SK-MEL-5 (cell line): ENCODE results near the gene ARID5B. TPM values are rescaled to one million over a fixed set of nuclear protein-coding genes. Genes with fewer than 3 reads are reported as not detected.

Source experiments
- DNase-seq: peaks from one replicate; pipeline ENCODE4 v3.0.0-alpha.2; 2016; ENCODE audit warnings: low read depth, low spot score
- in situ Hi-C: cut with HindIII; loops from 2 replicates; pipeline ENCODE4 v1.10.0; 2016; ENCODE audit warnings: low sequenced_read_pairs, high pct_unique_total_duplicates, low pct_unique_long_range_greater_than_20kb
- total RNA-seq: library from RNA; depleted of rRNA; stranded (reverse); fragments of >200 nt; shearing (Covaris generic); gene quantifications from 2 replicates; pipeline ENCODE4 v1.2.3, GENCODE V29; 2014

The ARID5B gene
- total RNA-seq, 1 experiment from 2014 or later, result 17.5 TPM

- in situ Hi-C loops, result no loop called here
- no peak for DNase-seq
These were observed 17.5 kb downstream of the ARID5B start for GRCh38 chr10:61918989-61919388.

- in situ Hi-C loops, result no loop called here
- DNase-seq, result no peak
These were observed 18.2 kb downstream of the ARID5B start for GRCh38 chr10:61919646-61920215.

GRCh38 chr10:61921143-61921542, 19.6 kb downstream of the ARID5B start:
- DNase-seq, result no peak
- in situ Hi-C loops, result no loop called here

GRCh38 chr10:61923210-61923949, 21.9 kb downstream of the ARID5B start:
- no peak for DNase-seq
- in situ Hi-C loops, result no loop called here

- in situ Hi-C loops, result no loop called here
- DNase-seq, result no peak
These were observed 22.4 kb downstream of the ARID5B start for GRCh38 chr10:61923950-61924274.

GRCh38 chr10:61929555-61929954, 28.1 kb downstream of the ARID5B start:
- DNase-seq, result no peak
- in situ Hi-C loops, result no loop called here

GRCh38 chr10:61931620-61932332, 30.3 kb downstream of the ARID5B start:
- no peak for DNase-seq
- in situ Hi-C loops, result no loop called here

GRCh38 chr10:61933859-61934555, 32.5 kb downstream of the ARID5B start:
- in situ Hi-C loops, result no loop called here

GRCh38 chr10:61935077-61935476, 33.6 kb downstream of the ARID5B start:
- in situ Hi-C loops, result no loop called here
- no peak for DNase-seq

More at GRCh38 chr10:61933859-61934555, 32.5 kb downstream of the ARID5B start:
- no peak for DNase-seq

GRCh38 chr10:61936770-61937169, 35.3 kb downstream of the ARID5B start:
- in situ Hi-C loops, result no loop called here

GRCh38 chr10:61937631-61938351, 36.3 kb downstream of the ARID5B start:
- DNase-seq, result peak; percentile 35
- in situ Hi-C loops, result no loop called here

More at GRCh38 chr10:61936770-61937169, 35.3 kb downstream of the ARID5B start:
- DNase-seq, result no peak

- in situ Hi-C loops, result no loop called here
These were observed 38.4 kb downstream of the ARID5B start for GRCh38 chr10:61939902-61940301.

GRCh38 chr10:61941202-61941681, 39.7 kb downstream of the ARID5B start:
- no peak for DNase-seq
- in situ Hi-C loops, result no loop called here

More at GRCh38 chr10:61939902-61940301, 38.4 kb downstream of the ARID5B start:
- DNase-seq, result peak; percentile 9

- in situ Hi-C loops, result no loop called here
- peak; percentile 14 for DNase-seq
These were observed 41.3 kb downstream of the ARID5B start for GRCh38 chr10:61942604-61943461.

- in situ Hi-C loops, result no loop called here
- DNase-seq, result peak; percentile 73
These were observed 42.3 kb downstream of the ARID5B start for GRCh38 chr10:61943674-61944378.
